Peyer's patch (tissue), 4 donors: ENCODE measurements around the gene MEPCE. TPM values are rescaled to one million over a fixed set of nuclear protein-coding genes. Genes with fewer than 3 reads are reported as not detected.

ENCODE experiments used
- DNase-seq, 3 donors: peaks; one replicate each; pipeline ENCODE4 v3.0.0-alpha.2; 2017 to 2019
- H3K27ac ChIP-seq, 4 donors: fragments of 200-600 bp; sonication (generic); one replicate each; pipeline ENCODE4 v1.5.1; 2016 to 2019
- H3K27me3 ChIP-seq, 2 donors: fragments of 200-600 bp; sonication (generic); one replicate each; pipeline ENCODE4 v1.5.1; 2019
- H3K36me3 ChIP-seq, 3 donors: fragments of 200-600 bp; sonication (generic); one replicate each; pipeline ENCODE4 v1.5.1; 2016 to 2019
- H3K4me1 ChIP-seq, 4 donors: fragments of 200-600 bp; sonication (generic); one replicate each; pipeline ENCODE4 v1.5.1; 2016 to 2019
- H3K4me3 ChIP-seq, 4 donors: fragments of 200-600 bp; sonication (generic); 1 replicate in 3 of 4; 2 replicates in 1 of 4; pipeline ENCODE4 v1.5.1; 2016 to 2019; ENCODE audit warnings: mild to moderate bottlenecking in 1 of 4
- H3K9me3 ChIP-seq, 4 donors: fragments of 200-600 bp; sonication (generic); one replicate each; pipeline ENCODE4 v1.5.1; 2016 to 2019; ENCODE audit warnings: mild to moderate bottlenecking in 1 of 4
- CTCF ChIP-seq, 6 experiments: fragments of 450-650 bp in 4 of 6; fragments of 200-600 bp in 2 of 6; sonication (generic) in 1 of 6; IDR thresholded peaks; one replicate each; pipeline ENCODE4 v1.5.1; 2017 to 2019; ENCODE audit warnings: antibody characterized with exemption in 6 of 6, mild to moderate bottlenecking in 3 of 6, moderate library complexity in 1 of 6
- POLR2A ChIP-seq, 2 donors: fragments of 450-650 bp; IDR thresholded peaks; one replicate each; pipeline ENCODE4 v1.5.1; 2017; ENCODE audit warnings: antibody characterized with exemption in 2 of 2, mild to moderate bottlenecking in 2 of 2, moderate library complexity in 2 of 2
- total RNA-seq, 4 donors: library from RNA; depleted of rRNA; stranded (reverse); fragments of >200 nt; gene quantifications; one replicate each; pipeline ENCODE4 v1.1.0, GENCODE V29; 2016

The MEPCE gene
- total RNA-seq, 4 donors from 2014 or later: 17.3 to 46.3 (median 32.2) TPM

- H3K4me3 ChIP-seq: no peak overlapping the region
- DNase-seq: no peak
- peaks cover 0 to 33% (median 0%) of the 10 kb centered on the region in 3 donors for H3K36me3 ChIP-seq
- peaks cover 0 to 16% (median 2%) of the 10 kb centered on the region in 4 donors for H3K4me1 ChIP-seq
- peak in 4 of 6 experiments; percentile 39 to 48 (median 44) for TF ChIP-seq CTCF (IDR thresholded peaks at IDR 0.05)
- no peak for TF ChIP-seq POLR2A (IDR thresholded peaks at IDR 0.05)
- no peaks in the 10 kb centered on the region for H3K27me3 ChIP-seq
- no peaks in the 10 kb centered on the region for H3K9me3 ChIP-seq
- H3K27ac ChIP-seq: no peak overlapping the region
Observed at GRCh38 chr7:100465702-100466311, 36.2 kb downstream of the MEPCE start.

- Histone ChIP-seq H3K27ac (no peak overlapping the region), H3K4me3 (no peak overlapping the region), H3K9me3 (no peaks in the 10 kb centered on the region), H3K36me3 (peaks cover 0 to 40% (median 0%) of the 10 kb centered on the region in 3 donors), H3K4me1 (peaks cover 0 to 19% (median 2%) of the 10 kb centered on the region in 4 donors), H3K27me3 (no peaks in the 10 kb centered on the region)
- DNase-seq: no peak
- TF ChIP-seq POLR2A (IDR thresholded peaks at IDR 0.05) (no peak), CTCF (IDR thresholded peaks at IDR 0.05) (no peak)
Observed at GRCh38 chr7:100466653-100467605, 37.3 kb downstream of the MEPCE start.

DNA sequence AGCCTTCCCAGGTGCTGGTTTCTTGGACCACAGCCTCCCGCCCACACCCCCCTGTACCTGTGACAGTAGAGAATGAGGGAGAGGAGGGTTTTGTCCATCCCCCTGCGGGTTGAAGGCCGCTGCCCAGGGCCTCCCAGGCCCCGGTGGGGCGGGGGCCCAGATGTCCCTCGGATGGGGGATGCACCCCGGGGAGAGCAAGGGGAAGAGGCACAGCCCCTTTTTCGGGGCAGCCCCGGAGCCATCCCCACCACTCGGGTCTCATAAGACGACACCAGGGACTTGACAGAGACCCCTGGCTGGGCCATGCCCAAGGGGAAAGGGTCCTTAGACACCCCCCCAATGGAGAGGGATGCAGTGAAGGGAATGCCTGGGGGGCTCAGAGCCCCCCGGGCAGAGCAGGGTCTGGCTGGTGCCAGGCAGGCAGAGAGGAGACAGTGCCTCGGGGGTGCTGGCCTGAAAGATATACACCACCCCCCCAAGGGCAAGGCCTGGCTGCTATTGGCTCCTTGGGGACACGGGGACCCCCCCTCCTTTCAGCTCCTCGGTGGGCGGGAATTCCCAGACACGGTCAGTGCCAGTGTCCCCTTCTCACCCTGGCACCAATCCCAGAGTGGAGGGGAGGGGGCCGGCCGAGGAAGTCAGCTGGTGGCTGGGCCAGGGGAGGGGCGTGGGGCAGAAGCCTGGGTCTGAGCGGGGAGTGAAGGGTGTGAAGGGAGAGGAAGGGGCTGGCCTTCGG is 38.2 kb downstream of the MEPCE start:
- H3K4me3 ChIP-seq: no peak overlapping the region
- H3K4me1 ChIP-seq: peaks cover 0 to 24% (median 3%) of the 10 kb centered on the region in 4 donors
- DNase-seq: no peak
- TF ChIP-seq POLR2A (IDR thresholded peaks at IDR 0.05): no peak
- TF ChIP-seq CTCF (IDR thresholded peaks at IDR 0.05): no peak
- no peaks in the 10 kb centered on the region for H3K9me3 ChIP-seq
- no peak overlapping the region for H3K27ac ChIP-seq
- peaks cover 0 to 46% (median 0%) of the 10 kb centered on the region in 3 donors for H3K36me3 ChIP-seq
- H3K27me3 ChIP-seq: no peaks in the 10 kb centered on the region

GRCh38 chr7:100469227-100470044 is 39.8 kb downstream of the MEPCE start:
- H3K4me1 ChIP-seq: peaks cover 0 to 33% (median 4%) of the 10 kb centered on the region in 4 donors
- no peak for TF ChIP-seq POLR2A (IDR thresholded peaks at IDR 0.05)
- TF ChIP-seq CTCF (IDR thresholded peaks at IDR 0.05): peak; percentile 89 to 98 (median 97)
- no peak overlapping the region for H3K4me3 ChIP-seq
- peaks cover 0 to 61% (median 0%) of the 10 kb centered on the region in 3 donors for H3K36me3 ChIP-seq
- H3K27ac ChIP-seq: peak overlapping the region in 1 of 4 donors; percentile 38
- H3K9me3 ChIP-seq: no peaks in the 10 kb centered on the region
- peak; percentile 84 to 94 (median 93) for DNase-seq
- H3K27me3 ChIP-seq: no peaks in the 10 kb centered on the region
